ENCODE results near the gene IL6R. TPM values are rescaled to one million over a fixed set of nuclear protein-coding genes. Genes with fewer than 3 reads are reported as not detected.
A peak's percentile ranks its signal among the peaks of the same experiment; 100 is the strongest.
"Not testable (repeated sequence)": the region's sequence is repeated elsewhere in the genome, so short reads cannot be mapped to it uniquely, and the experiment has no call there.

IL6R gene
- polyA plus RNA-seq, 1 experiment, result 5.9 TPM

DNA sequence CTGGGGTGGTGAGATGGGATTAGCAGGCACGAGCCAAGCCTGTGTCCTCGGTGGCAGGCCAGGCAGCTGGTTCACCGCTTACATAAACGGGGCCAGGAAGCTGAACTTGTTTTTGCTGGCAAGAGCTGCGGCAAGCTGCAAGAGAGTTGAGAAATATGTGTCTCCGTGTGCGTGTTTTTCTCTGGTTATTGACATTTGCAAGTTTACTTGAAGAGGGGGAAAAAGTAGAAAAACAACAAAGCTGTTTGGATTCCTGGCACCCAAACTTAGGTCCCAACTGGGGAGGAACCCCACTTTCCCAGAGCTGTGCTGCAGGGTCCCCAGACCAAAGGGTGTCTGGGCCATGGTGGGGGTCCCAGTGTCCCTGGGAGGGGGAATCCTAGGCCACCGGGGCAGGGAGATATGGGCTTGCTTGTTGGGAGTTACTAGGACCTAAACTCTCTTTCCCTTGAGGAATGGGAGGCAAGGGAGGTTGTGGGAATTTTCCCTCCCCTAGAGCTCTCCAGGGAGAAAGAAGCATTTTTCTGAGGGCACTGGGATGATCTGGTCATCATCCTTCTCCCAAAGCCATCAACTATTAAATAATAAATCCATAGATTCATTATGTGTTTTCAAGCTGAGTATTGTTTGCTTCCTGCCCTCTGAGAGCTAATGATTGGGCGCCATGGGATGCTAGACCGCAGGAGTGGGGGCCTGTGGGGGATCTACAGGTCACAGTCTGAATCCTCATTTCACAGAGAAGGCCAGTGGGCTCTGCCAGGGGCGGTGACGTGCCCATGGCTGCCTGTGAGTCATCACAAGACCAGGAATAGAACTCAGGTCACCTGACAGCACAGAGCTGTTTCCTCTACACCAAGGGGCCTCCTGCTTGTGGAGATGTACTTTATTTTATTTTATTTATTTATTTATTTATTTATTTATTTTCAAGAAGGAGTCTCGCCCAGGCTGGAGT, 14.8 kb downstream of the IL6R start:
- peak; percentile 78 for DNase-seq (ENCODE audit: low read depth, low spot score)
- peak overlapping the region; percentile 94 for H3K27ac ChIP-seq (ENCODE audit: low read depth, low read length)
- TF ChIP-seq, protein P1, sequence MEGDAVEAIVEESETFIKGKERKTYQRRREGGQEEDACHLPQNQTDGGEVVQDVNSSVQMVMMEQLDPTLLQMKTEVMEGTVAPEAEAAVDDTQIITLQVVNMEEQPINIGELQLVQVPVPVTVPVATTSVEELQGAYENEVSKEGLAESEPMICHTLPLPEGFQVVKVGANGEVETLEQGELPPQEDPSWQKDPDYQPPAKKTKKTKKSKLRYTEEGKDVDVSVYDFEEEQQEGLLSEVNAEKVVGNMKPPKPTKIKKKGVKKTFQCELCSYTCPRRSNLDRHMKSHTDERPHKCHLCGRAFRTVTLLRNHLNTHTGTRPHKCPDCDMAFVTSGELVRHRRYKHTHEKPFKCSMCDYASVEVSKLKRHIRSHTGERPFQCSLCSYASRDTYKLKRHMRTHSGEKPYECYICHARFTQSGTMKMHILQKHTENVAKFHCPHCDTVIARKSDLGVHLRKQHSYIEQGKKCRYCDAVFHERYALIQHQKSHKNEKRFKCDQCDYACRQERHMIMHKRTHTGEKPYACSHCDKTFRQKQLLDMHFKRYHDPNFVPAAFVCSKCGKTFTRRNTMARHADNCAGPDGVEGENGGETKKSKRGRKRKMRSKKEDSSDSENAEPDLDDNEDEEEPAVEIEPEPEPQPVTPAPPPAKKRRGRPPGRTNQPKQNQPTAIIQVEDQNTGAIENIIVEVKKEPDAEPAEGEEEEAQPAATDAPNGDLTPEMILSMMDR (IDR thresholded peaks at IDR 0.05; ENCODE audit: low read depth, low read length), result no peak
- POLR2A ChIA-PET, result interaction anchor here (0.6 to 1.7 kb wide), 5 partner anchors 10 to 79 kb away, joined by 3 to 9 read pairs (median 3); no protein-coding TSS in a partner anchor
- H3K4me3 ChIP-seq (ENCODE audit: low read depth, low read length), result peak overlapping the region; percentile 29; the same call in 1 of the 2 replicates
- H3K9me3 ChIP-seq (ENCODE audit: control insufficient read depth, insufficient read depth, low read length), result no peaks in the 10 kb centered on the region
- H3K27me3 ChIP-seq (ENCODE audit: control insufficient read depth, insufficient read depth, low read length), result peaks cover 3% of the 10 kb centered on the region
- CTCF ChIA-PET, result interaction anchor here (0.8 to 1.9 kb wide), 4 partner anchors 10 to 86 kb away, joined by 3 to 9 read pairs (median 4); no protein-coding TSS in a partner anchor

DNA sequence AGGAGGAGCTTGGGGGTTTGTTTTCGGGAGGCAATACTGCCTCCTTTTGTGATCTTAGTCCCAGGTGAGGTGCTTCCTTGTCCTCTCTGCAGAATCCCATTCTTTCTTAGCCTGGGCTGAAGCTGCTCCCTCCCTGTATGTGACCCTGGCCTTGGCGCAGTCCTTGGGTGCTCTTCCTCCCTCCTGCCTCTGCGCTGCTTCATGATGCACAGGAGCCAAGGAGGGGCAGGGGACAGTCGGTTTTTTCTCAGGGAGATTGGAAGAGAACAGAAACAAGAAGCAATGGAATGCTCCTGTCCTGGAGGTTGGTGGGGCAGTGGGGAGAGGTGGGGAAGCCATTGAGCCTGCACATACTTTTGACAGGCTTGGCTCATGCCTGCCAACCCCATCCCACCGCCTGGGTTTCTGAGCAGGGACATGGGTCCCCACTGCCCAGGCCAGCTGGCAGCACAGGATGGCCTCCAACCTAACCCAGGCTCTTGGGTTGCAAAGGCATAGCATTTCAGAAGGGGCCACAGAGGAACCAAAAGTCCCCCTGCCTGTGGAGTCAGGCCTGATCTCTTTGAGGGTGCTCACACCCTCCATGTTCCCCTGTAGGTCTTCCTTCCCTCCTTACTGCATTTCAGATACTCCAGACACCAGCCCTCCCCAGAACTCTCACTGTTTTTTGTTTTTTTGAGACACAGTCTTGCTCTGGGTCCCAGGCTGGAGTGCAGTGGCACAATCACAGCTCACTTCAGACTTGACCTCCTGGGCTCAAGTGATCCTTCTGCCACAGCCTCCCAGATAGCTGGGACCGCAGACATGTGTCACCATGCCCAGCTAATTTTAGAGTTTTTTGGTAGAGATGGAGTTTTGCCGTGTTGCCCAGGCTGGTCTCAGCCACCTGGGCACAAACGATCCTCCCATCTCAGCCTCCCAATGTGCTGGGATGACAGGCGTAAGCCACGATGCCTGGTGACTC, 16.1 kb downstream of the IL6R start:
- TF ChIP-seq, protein P1 (IDR thresholded peaks at IDR 0.05; ENCODE audit: low read depth, low read length), result no peak
- no peak for DNase-seq (ENCODE audit: low read depth, low spot score)
- Histone ChIP-seq H3K4me3 (ENCODE audit: low read depth, low read length) (no peak overlapping the region), H3K27ac (ENCODE audit: low read depth, low read length) (no peak overlapping the region), H3K27me3 (ENCODE audit: control insufficient read depth, insufficient read depth, low read length) (peaks cover 3% of the 10 kb centered on the region), H3K9me3 (ENCODE audit: control insufficient read depth, insufficient read depth, low read length) (no peaks in the 10 kb centered on the region)
- ChIA-PET CTCF (interaction anchor here (1.9 kb wide), 1 partner anchor 86 kb away, joined by 9 read pairs; no protein-coding TSS in a partner anchor), POLR2A (no interaction called here)

DNA sequence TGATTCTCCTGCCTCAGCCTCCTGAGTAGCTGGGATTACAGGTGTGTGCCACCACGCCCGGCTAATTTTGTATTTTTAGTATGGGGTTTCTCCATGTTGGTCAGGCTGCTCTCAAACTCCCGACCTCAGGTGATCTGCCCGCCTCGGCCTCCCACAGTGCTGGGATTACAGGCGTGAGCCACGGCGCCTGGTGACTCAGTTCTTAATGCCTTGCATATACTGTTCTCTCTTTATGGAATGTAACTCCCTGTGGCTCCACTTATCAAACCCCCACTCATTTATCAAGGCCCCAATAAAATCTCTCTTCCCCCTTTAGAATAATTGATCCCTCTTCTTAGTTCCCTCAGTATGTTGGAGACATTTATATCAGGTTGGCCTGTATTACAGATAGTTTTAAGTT, 16.9 kb downstream of the IL6R start:
- H3K9me3 ChIP-seq (ENCODE audit: control insufficient read depth, insufficient read depth, low read length); H3K4me3 ChIP-seq (ENCODE audit: low read depth, low read length); H3K27me3 ChIP-seq (ENCODE audit: control insufficient read depth, insufficient read depth, low read length); POLR2A ChIA-PET; DNase-seq (ENCODE audit: low read depth, low spot score); H3K27ac ChIP-seq (ENCODE audit: low read depth, low read length); CTCF ChIA-PET: not testable (repeated sequence)

DNA sequence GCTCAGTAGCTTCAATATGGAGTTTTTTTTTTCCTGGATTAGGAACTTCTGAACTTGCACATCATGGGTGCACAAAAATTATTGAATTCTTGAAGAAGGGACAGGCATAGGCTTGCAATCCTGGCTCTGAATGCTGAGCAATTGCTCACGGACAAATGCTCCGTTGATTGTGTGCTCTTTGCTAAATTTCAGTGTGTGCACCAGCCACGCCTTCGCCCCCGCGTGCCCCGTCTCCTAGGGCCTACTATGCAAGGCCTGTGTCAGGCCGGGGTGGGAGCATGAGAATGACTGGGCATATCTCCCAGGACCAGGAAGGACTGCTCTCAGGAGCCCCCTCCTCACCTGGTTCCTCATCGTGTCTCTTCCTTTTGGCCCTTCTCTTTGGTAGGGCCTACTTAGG, 17.4 kb downstream of the IL6R start:
- TF ChIP-seq, protein P1 (IDR thresholded peaks at IDR 0.05; ENCODE audit: low read depth, low read length), result no peak
- Histone ChIP-seq H3K27me3 (ENCODE audit: control insufficient read depth, insufficient read depth, low read length) (no peaks in the 10 kb centered on the region), H3K9me3 (ENCODE audit: control insufficient read depth, insufficient read depth, low read length) (no peaks in the 10 kb centered on the region), H3K4me3 (ENCODE audit: low read depth, low read length) (no peak overlapping the region), H3K27ac (ENCODE audit: low read depth, low read length) (no peak overlapping the region)
- no peak for DNase-seq (ENCODE audit: low read depth, low spot score)
- ChIA-PET CTCF (interaction anchor here (0.8 kb wide), 1 partner anchor 87 kb away, joined by 4 read pairs; no protein-coding TSS in a partner anchor), POLR2A (no interaction called here)

DNA sequence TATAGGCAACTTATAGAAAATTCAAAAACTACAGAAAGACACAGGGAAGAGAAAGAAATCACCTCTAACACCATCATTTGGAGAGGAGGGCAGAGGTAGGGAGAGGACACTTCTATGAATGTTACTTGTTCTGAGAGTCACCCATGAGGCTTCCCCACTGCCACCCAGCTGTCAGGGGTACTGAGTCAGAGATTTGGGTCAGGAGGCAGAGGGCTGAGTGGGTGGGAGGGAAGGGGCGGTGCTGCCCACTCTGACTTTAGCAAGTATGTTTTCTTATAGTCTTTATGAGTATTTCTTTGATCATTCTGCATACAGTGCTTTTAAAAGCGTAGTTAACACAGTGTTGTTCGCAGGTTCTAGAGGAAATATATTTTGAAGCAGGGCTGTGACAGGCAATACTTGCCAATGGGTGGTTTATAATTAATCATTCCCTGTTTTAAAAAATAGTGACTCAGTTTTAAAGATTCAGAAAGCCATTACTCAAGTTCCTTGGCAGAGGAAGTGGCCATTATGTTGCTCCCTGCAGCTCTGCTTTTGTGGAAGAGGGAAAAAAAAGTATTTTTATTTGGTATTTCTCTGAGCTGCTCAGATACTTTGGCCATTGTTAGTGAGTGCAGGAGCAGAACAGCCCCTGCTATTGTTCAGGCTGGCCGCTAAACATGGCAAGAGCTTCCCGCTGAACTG, 18.3 kb downstream of the IL6R start:
- ChIA-PET CTCF (interaction anchor here (0.8 kb wide), 1 partner anchor 88 kb away, joined by 4 read pairs; no protein-coding TSS in a partner anchor), POLR2A (no interaction called here)
- Histone ChIP-seq H3K9me3 (ENCODE audit: control insufficient read depth, insufficient read depth, low read length) (no peaks in the 10 kb centered on the region), H3K27me3 (ENCODE audit: control insufficient read depth, insufficient read depth, low read length) (no peaks in the 10 kb centered on the region), H3K27ac (ENCODE audit: low read depth, low read length) (no peak overlapping the region), H3K4me3 (ENCODE audit: low read depth, low read length) (no peak overlapping the region)
- TF ChIP-seq, protein P1 (IDR thresholded peaks at IDR 0.05; ENCODE audit: low read depth, low read length), result no peak
- no peak for DNase-seq (ENCODE audit: low read depth, low spot score)
